ENCODE data around the gene DENND6B. TPM values are rescaled to one million over a fixed set of nuclear protein-coding genes. Genes with fewer than 3 reads are reported as not detected.

DENND6B gene
- total RNA-seq, 1 donor from 2014 or later: 7.7 TPM

DNA sequence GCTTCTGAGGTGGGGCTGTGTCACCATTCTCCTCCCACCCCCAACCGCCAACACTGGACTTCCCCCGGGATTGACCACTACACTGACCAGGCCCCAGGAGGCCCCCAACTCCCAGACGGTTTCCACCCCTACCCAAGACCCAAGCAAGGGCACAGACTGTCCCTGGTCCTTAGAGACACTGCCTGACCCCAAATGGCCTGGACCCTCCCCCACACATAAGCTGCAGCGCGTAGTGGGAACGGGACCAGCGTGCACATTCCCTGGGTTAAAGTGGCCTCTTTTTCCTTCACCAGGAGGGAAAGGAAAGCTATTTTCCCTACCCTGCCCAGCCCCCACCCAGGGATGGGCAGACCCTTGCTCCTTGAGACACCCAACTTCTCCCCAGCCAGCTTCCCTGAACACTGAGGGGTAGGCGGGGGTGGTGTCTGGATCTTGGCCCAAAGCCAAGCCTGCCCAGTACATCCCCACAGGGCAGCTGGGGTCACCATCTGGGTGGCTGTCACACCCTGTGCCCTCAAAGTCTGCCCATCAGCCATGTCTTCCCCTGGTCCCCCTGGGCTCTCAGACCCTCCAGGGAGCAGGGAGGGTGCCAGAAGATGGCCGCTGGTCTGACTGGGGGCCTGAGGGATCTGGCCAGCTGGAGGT is 63.7 kb downstream of the DENND6B start:
- no peaks in the 10 kb centered on the region for H3K9me3 Mint-ChIP-seq (ENCODE audit: low read depth)
- H3K27ac Mint-ChIP-seq (ENCODE audit: unreplicated experiment): no peak overlapping the region
- peaks cover 16% of the 10 kb centered on the region for H3K4me1 Mint-ChIP-seq (ENCODE audit: low read depth)
- H3K36me3 Mint-ChIP-seq (ENCODE audit: low read depth): no peaks in the 10 kb centered on the region
- no peak overlapping the region for H3K4me3 Mint-ChIP-seq (ENCODE audit: unreplicated experiment)
- H3K27me3 Mint-ChIP-seq (ENCODE audit: low read depth): no peaks in the 10 kb centered on the region
- no peak for DNase-seq (ENCODE audit: low spot score)
- no peak for TF ChIP-seq CTCF (IDR thresholded peaks at IDR 0.05)

GRCh38 chr22:50262460-50262911 is 64.3 kb downstream of the DENND6B start:
- no peak for TF ChIP-seq CTCF (IDR thresholded peaks at IDR 0.05)
- Mint-ChIP-seq H3K27ac (ENCODE audit: unreplicated experiment) (peak overlapping the region; percentile 65), H3K4me1 (ENCODE audit: low read depth) (peaks cover 14% of the 10 kb centered on the region), H3K27me3 (ENCODE audit: low read depth) (no peaks in the 10 kb centered on the region), H3K4me3 (ENCODE audit: unreplicated experiment) (peak overlapping the region; percentile 65), H3K36me3 (ENCODE audit: low read depth) (no peaks in the 10 kb centered on the region), H3K9me3 (ENCODE audit: low read depth) (no peaks in the 10 kb centered on the region)
- no peak for DNase-seq (ENCODE audit: low spot score)

GRCh38 chr22:50261615-50262459 is 65.0 kb downstream of the DENND6B start, which contains the start of gene MAPK12:
MAPK12 (minus strand) TSS chr22:50261683; CDS start chr22:50261509, 174 bp downstream.
- peak within 1 kb of the TSS; percentile 77 for H3K4me3 Mint-ChIP-seq (ENCODE audit: unreplicated experiment)
- H3K4me1 Mint-ChIP-seq (ENCODE audit: low read depth): peaks cover 14% of the 10 kb centered on the region
- H3K27me3 Mint-ChIP-seq (ENCODE audit: low read depth): no peaks in the 10 kb centered on the region
- H3K27ac Mint-ChIP-seq (ENCODE audit: unreplicated experiment): peak within 1 kb of the TSS; percentile 65
- DNase-seq (ENCODE audit: low spot score): no peak
- no peak for TF ChIP-seq CTCF (IDR thresholded peaks at IDR 0.05)
- H3K36me3 Mint-ChIP-seq (ENCODE audit: low read depth): no peaks in the 10 kb centered on the region
- no peaks in the 10 kb centered on the region for H3K9me3 Mint-ChIP-seq (ENCODE audit: low read depth)

DNA sequence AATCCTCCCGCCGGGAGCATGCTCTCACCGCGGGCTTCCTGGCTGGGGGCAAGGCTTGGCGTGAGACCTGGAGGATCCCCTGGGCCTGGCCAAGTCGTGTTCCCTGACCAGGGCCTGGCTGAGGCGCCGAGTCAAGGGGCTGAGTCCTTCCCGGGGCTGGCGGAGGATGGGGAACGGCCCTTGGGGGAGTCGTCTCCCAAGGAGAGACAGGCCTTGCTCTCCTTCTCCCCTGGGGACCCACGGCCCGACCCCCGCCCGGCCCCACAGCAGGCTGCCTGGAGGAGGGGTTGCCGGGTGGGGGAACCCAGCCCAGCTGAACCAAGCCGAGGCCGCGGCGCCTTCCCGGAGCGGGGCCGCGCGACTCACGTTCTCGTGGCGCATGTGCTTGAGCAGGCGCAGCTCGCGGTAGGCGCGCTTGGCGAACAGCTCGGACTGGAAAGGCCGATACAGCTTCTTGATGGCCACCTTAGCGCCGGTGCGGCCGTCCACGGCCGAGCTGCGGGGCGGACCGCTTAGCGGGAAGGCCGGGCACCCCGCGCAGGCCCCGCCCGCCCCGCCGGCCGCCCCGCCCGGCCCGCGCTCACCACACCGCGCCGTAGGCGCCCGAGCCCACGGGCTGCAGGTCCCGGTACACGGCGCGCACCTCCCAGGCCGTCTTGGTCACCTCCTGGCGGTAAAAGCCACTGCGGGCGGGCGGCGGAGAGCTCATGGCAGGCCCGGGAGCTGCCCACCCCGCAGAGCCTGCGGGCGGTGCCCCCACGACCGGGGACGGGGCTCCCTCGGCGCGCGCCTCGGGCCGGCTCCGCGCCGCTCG is 65.8 kb downstream of the DENND6B start:
- no peak for TF ChIP-seq CTCF (IDR thresholded peaks at IDR 0.05)
- H3K4me1 Mint-ChIP-seq (ENCODE audit: low read depth): peaks cover 14% of the 10 kb centered on the region
- H3K27me3 Mint-ChIP-seq (ENCODE audit: low read depth): no peaks in the 10 kb centered on the region
- peak overlapping the region; percentile 77 for H3K4me3 Mint-ChIP-seq (ENCODE audit: unreplicated experiment)
- no peaks in the 10 kb centered on the region for H3K9me3 Mint-ChIP-seq (ENCODE audit: low read depth)
- H3K36me3 Mint-ChIP-seq (ENCODE audit: low read depth): no peaks in the 10 kb centered on the region
- DNase-seq (ENCODE audit: low spot score): no peak
- peak overlapping the region; percentile 63 for H3K27ac Mint-ChIP-seq (ENCODE audit: unreplicated experiment)

DNA sequence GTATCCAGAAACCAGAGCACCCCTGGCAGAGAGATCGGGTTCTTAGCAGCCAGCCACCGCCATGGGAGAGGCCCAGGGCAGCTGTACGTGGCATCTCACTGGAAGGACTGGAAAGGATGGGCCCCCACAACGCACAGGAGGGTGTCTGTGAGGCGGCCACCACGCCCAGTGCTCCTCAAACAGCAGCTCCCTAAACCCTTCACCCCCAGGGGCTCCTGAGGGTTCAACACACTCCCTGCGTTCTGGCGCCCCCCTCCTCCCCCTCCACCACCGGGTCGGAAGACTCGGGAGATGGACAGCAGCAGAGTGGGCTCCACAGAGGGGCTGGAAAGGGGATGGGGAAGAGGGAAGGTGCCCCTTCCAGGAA is 66.4 kb downstream of the DENND6B start:
- no peak for TF ChIP-seq CTCF (IDR thresholded peaks at IDR 0.05)
- Mint-ChIP-seq H3K27me3 (ENCODE audit: low read depth) (no peaks in the 10 kb centered on the region), H3K9me3 (ENCODE audit: low read depth) (no peaks in the 10 kb centered on the region), H3K36me3 (ENCODE audit: low read depth) (no peaks in the 10 kb centered on the region), H3K4me3 (ENCODE audit: unreplicated experiment) (peak overlapping the region; percentile 77), H3K27ac (ENCODE audit: unreplicated experiment) (peak overlapping the region; percentile 63), H3K4me1 (ENCODE audit: low read depth) (peaks cover 14% of the 10 kb centered on the region)
- DNase-seq (ENCODE audit: low spot score): no peak

Measured in chondrocyte (in vitro differentiated cells).